K562 (cell line): Measurements from ENCODE around the gene CIAO1. TPM values are rescaled to one million over a fixed set of nuclear protein-coding genes. Genes with fewer than 3 reads are reported as not detected.

Experiments
- CXXC5 ChIP-seq: fragments of 250-450 bp; sonication (Bioruptor Pico); IDR thresholded peaks from 2 replicates; pipeline ENCODE4 v1.8.0; 2022; ENCODE audit warnings: inconsistent platforms, mild to moderate bottlenecking, moderate library complexity
- DIDO1 ChIP-seq: fragments of 450-650 bp; IDR thresholded peaks from 2 replicates; pipeline ENCODE4 v1.6.1; 2016; ENCODE audit warnings: low read depth, missing biosample characterization, missing genetic modification characterization
- EGR1 ChIP-seq: fragments of 450-650 bp; conservative IDR thresholded peaks from 2 replicates; pipeline ENCODE4 v1.6.1; 2017; ENCODE audit warnings: mild to moderate bottlenecking
- HDAC1 ChIP-seq, 2 experiments: fragments of 450-650 bp; IDR thresholded peaks; 2 replicates each; pipeline ENCODE4 v1.6.1; 2016 to 2017; ENCODE audit warnings: inconsistent platforms in 1 of 2, mild to moderate bottlenecking in 1 of 2, moderate library complexity in 1 of 2
- HDGF ChIP-seq: fragments of 450-650 bp; IDR thresholded peaks from 2 replicates; pipeline ENCODE4 v1.6.1; 2016
- PCBP1 ChIP-seq: fragments of 200-400 bp; formaldehyde crosslinking; IDR thresholded peaks from 2 replicates; pipeline ENCODE4 v1.6.1; 2018; ENCODE audit warnings: mild to moderate bottlenecking, low read depth, low read length; ENCODE audit not compliant: poor library complexity, severe bottlenecking
- SPI1 ChIP-seq: IDR thresholded peaks from 2 replicates; pipeline ENCODE4 v1.6.1; 2011; ENCODE audit warnings: low read depth, low read length, control low read depth, borderline replicate concordance
- UBTF ChIP-seq, 2 experiments: IDR thresholded peaks; 2 replicates each; pipeline ENCODE4 v1.6.1; 2012; ENCODE audit warnings: improper control_type of control experiment in 2 of 2, low read depth in 2 of 2, low read length in 2 of 2, borderline replicate concordance in 1 of 2
- YY1 ChIP-seq, 3 experiments: IDR thresholded peaks; 2 replicates each; pipeline ENCODE4 v1.6.1; 2011; ENCODE audit warnings: low read length in 2 of 3, mild to moderate bottlenecking in 2 of 3, moderate library complexity in 2 of 3, borderline replicate concordance in 1 of 3, control low read depth in 1 of 3, low read depth in 1 of 3; ENCODE audit not compliant: insufficient read depth in 3 of 3, insufficient replicate concordance in 2 of 3, control insufficient read depth in 1 of 3, insufficient read length in 1 of 3; ENCODE audit errors: extremely low read depth in 1 of 3
- ZNF12 ChIP-seq: sonication (generic); formaldehyde crosslinking; IDR thresholded peaks from 2 replicates; pipeline ENCODE4 v1.4.0; 2020; ENCODE audit warnings: mild to moderate bottlenecking, missing genetic modification reagents
- polyA plus RNA-seq, 8 experiments: library from polyadenylated mRNA; depleted of rRNA in 4 of 8; stranded (reverse) in 5 of 8; unstranded in 3 of 8; fragments of >200 nt; fragmentation: Nextera tagmentation in 2 of 8; fragmentation: Illumina TruSeq in 1 of 8; extraction: Ambion mirVana in 2 of 8; extraction: Trizol in 1 of 8; gene quantifications; 2 replicates each; pipeline versions ENCODE4 v1.2.1 to v1.2.3, GENCODE V29; 2011 to 2014; ENCODE audit warnings: inconsistent platforms in 1 of 8, missing spikeins in 1 of 8
- total RNA-seq, 7 experiments: library from RNA; depleted of rRNA in 6 of 7; stranded (reverse); fragments of >200 nt in 6 of 7; fragmentation: Illumina TruSeq in 2 of 7; extraction: Trizol in 2 of 7; gene quantifications; 2 replicates each; pipeline versions ENCODE4 v1.2.1 to v1.2.3, GENCODE V29; 2011 to 2021; ENCODE audit warnings: low replicate concordance in 1 of 7
- TF ChIP-seq, protein P1 (sequence below): IDR thresholded peaks from 3 replicates; pipeline ENCODE4 v1.6.1; 2011; ENCODE audit warnings: borderline replicate concordance, mild to moderate bottlenecking, moderate library complexity; ENCODE audit not compliant: insufficient read length; ENCODE audit errors: extremely low read depth
- TF ChIP-seq, protein P2 (sequence below): fragments of 450-650 bp; IDR thresholded peaks from 2 replicates; pipeline ENCODE4 v1.6.1; 2017; ENCODE audit warnings: antibody characterized with exemption
- TF ChIP-seq, protein P3 (sequence below): IDR thresholded peaks from 2 replicates; pipeline ENCODE4 v1.6.1; 2014; ENCODE audit warnings: antibody characterized with exemption

The CIAO1 gene
- total and polyA plus RNA-seq, 9 of the 15 experiments (the other 6 are each of a cell fraction or from before 2014, with no cell fraction given), result 11.4 to 156 (median 92.8) TPM

DNA sequence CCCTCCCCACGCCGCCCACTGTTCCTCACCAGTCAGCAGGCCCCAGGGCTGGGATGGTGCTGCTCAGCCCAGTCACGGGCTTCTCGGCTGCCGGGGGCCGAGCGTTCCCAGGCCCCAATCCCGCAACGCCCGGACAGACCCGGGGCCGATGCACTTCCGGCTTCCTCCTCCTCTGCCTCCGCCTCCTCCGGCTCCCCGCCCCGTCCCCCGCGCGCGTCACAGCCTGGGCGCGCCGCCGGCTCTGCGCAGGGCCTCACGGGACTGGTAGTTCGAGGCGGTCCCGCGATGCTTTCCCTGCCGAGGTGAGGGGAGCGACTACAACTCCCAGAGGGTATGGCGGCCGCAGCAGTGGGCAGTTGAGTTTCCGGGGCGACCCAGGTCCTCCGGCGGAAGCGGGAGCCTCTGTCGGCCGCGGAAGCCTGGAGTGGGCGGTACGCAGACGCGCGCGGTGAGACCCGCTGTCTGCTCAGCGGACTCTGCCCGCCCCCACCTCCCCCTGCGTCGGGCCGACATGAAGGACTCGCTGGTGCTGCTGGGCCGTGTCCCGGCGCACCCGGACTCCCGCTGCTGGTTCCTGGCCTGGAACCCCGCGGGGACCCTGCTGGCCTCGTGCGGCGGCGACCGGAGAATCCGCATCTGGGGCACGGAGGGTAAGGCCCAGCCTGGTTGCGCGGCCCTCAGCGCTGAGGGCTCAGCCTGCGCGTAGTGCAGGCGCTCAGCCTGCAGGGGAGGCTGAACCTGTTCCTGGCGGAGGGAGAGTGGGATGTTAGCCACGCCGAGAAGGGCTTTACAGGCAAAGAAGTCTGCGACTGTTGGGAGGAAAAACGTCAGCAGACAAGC lies at the start of gene CIAO1, which contains the start of gene TMEM127 (continued):
- TF ChIP-seq UBTF (IDR thresholded peaks at IDR 0.05; ENCODE audit: borderline replicate concordance in 1 of 2, low read depth in 2 of 2, low read length in 2 of 2) (peak; percentile 73 to 81; a peak in 3 of 4 replicates), EGR1 (peak; percentile 93), ZNF12 (CRISPR knock-in tag) (no peak), CXXC5 (peak; percentile 74), SPI1 (peak; percentile 24; the same call in 1 of the 2 replicates), HDAC1 (IDR thresholded peaks at IDR 0.05) (peak in 1 of 2 experiments; percentile 92; a peak in 2 of 4 replicates), YY1 (IDR thresholded peaks at IDR 0.05; ENCODE audit: borderline replicate concordance in 1 of 3, control insufficient read depth in 1 of 3, extremely low read depth in 1 of 3, insufficient read depth in 3 of 3, insufficient read length in 1 of 3, insufficient replicate concordance in 2 of 3, low read depth in 1 of 3, low read length in 2 of 3) (peak; percentile 26 to 80 (median 73)), DIDO1 (tag) (peak; percentile 13; the same call in 1 of the 2 replicates), HDGF (0 out of 2 replicates have a peak, but pooled peaks have one; percentile 50), PCBP1 (peak; percentile 63)
- TF ChIP-seq, protein P1, sequence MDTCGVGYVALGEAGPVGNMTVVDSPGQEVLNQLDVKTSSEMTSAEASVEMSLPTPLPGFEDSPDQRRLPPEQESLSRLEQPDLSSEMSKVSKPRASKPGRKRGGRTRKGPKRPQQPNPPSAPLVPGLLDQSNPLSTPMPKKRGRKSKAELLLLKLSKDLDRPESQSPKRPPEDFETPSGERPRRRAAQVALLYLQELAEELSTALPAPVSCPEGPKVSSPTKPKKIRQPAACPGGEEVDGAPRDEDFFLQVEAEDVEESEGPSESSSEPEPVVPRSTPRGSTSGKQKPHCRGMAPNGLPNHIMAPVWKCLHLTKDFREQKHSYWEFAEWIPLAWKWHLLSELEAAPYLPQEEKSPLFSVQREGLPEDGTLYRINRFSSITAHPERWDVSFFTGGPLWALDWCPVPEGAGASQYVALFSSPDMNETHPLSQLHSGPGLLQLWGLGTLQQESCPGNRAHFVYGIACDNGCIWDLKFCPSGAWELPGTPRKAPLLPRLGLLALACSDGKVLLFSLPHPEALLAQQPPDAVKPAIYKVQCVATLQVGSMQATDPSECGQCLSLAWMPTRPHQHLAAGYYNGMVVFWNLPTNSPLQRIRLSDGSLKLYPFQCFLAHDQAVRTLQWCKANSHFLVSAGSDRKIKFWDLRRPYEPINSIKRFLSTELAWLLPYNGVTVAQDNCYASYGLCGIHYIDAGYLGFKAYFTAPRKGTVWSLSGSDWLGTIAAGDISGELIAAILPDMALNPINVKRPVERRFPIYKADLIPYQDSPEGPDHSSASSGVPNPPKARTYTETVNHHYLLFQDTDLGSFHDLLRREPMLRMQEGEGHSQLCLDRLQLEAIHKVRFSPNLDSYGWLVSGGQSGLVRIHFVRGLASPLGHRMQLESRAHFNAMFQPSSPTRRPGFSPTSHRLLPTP, result no peak
- TF ChIP-seq, protein P2, sequence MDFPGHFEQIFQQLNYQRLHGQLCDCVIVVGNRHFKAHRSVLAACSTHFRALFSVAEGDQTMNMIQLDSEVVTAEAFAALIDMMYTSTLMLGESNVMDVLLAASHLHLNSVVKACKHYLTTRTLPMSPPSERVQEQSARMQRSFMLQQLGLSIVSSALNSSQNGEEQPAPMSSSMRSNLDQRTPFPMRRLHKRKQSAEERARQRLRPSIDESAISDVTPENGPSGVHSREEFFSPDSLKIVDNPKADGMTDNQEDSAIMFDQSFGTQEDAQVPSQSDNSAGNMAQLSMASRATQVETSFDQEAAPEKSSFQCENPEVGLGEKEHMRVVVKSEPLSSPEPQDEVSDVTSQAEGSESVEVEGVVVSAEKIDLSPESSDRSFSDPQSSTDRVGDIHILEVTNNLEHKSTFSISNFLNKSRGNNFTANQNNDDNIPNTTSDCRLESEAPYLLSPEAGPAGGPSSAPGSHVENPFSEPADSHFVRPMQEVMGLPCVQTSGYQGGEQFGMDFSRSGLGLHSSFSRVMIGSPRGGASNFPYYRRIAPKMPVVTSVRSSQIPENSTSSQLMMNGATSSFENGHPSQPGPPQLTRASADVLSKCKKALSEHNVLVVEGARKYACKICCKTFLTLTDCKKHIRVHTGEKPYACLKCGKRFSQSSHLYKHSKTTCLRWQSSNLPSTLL, result no peak
- TF ChIP-seq, protein P3, sequence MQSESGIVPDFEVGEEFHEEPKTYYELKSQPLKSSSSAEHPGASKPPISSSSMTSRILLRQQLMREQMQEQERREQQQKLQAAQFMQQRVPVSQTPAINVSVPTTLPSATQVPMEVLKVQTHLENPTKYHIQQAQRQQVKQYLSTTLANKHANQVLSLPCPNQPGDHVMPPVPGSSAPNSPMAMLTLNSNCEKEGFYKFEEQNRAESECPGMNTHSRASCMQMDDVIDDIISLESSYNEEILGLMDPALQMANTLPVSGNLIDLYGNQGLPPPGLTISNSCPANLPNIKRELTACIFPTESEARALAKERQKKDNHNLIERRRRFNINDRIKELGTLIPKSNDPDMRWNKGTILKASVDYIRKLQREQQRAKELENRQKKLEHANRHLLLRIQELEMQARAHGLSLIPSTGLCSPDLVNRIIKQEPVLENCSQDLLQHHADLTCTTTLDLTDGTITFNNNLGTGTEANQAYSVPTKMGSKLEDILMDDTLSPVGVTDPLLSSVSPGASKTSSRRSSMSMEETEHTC, result peak; percentile 56; the same call in 1 of the 2 replicates
